IMR-90 (cell line): ENCODE data around the gene CELSR2. TPM values are rescaled to one million over a fixed set of nuclear protein-coding genes. Genes with fewer than 3 reads are reported as not detected.

Experiments
- ATAC-seq: fragments of 200-7000 bp; cut with Tn5 transposase; 2 replicates; pipeline ENCODE4 v1.9.1; 2020; ENCODE audit warnings: low read depth, mild to moderate bottlenecking, moderate library complexity
- BruUV-seq: library from RNA; stranded (reverse); fragments of 400-500 nt; replicated peaks from 2 replicates; lab custom pipeline; 2021; lab: Mats Ljungman, UMichigan
- CTCF ChIA-PET: fragments of 300-600 bp; formaldehyde crosslinking; extraction: SDS; loops from one replicate; lab custom pipeline; 2021; ENCODE audit warnings: antibody characterized with exemption; lab: Yijun Ruan, JAX
- POLR2A ChIA-PET: fragments of 300-600 bp; sonication (Branson Sonifier 250); formaldehyde crosslinking; loops from one replicate; lab custom pipeline; 2022; ENCODE audit warnings: antibody characterized with exemption; ENCODE audit not compliant: unreplicated experiment; lab: Charles Lee
- DNase-seq: peaks from one replicate; pipeline ENCODE4 v3.0.0; 2013
- H2AFZ ChIP-seq: replicated peaks from 2 replicates; pipeline ENCODE3; 2013; ENCODE audit warnings: low read length, mild to moderate bottlenecking; ENCODE audit not compliant: poor library complexity
- H2AK5ac ChIP-seq: 2 replicates; pipeline ENCODE4 v1.6.1; 2013; ENCODE audit warnings: low read depth, low read length, inconsistent platforms
- H2AK9ac ChIP-seq: replicated peaks from 2 replicates; pipeline ENCODE3; 2013; ENCODE audit warnings: mild to moderate bottlenecking, low read depth, low read length, moderate library complexity; ENCODE audit not compliant: poor library complexity
- H2BK120ac ChIP-seq: 2 replicates; pipeline ENCODE4 v1.6.1; 2013; ENCODE audit warnings: low read depth, low read length, inconsistent platforms
- H2BK15ac ChIP-seq: 3 replicates; pipeline ENCODE4 v1.6.1; 2013; ENCODE audit warnings: low read depth, low read length, inconsistent platforms
- H2BK20ac ChIP-seq: 2 replicates; pipeline ENCODE4 v1.6.1; 2013; ENCODE audit warnings: low read depth, mild to moderate bottlenecking, inconsistent platforms, low read length, moderate library complexity
- H2BK5ac ChIP-seq: 2 replicates; pipeline ENCODE4 v1.6.1; 2013; ENCODE audit warnings: mild to moderate bottlenecking, low read depth, low read length, inconsistent platforms; ENCODE audit not compliant: poor library complexity, severe bottlenecking
- H3K14ac ChIP-seq: replicated peaks from 2 replicates; pipeline ENCODE4 v1.6.1; 2013; ENCODE audit warnings: low read depth, low read length, inconsistent platforms
- H3K18ac ChIP-seq: 2 replicates; pipeline ENCODE4 v1.6.1; 2013; ENCODE audit warnings: low read depth, low read length, control low read depth
- H3K23ac ChIP-seq: 2 replicates; pipeline ENCODE4 v1.6.1; 2013; ENCODE audit warnings: low read depth, low read length, inconsistent platforms
- H3K27ac ChIP-seq: 2 replicates; pipeline ENCODE4 v1.5.1; 2013; ENCODE audit warnings: mild to moderate bottlenecking, control low read depth, low read length; ENCODE audit not compliant: insufficient read depth
- H3K27me3 ChIP-seq: 2 replicates; pipeline ENCODE4 v1.6.1; 2013; ENCODE audit warnings: low read length; ENCODE audit not compliant: control insufficient read depth, insufficient read depth
- H3K36me3 ChIP-seq: 2 replicates; pipeline ENCODE4 v1.6.1; 2013; ENCODE audit warnings: low read length, mixed read lengths; ENCODE audit not compliant: control insufficient read depth, insufficient read depth
- H3K4ac ChIP-seq: 2 replicates; pipeline ENCODE4 v1.6.1; 2013; ENCODE audit warnings: low read depth, low read length, inconsistent platforms
- H3K4me1 ChIP-seq: 2 replicates; pipeline ENCODE4 v1.6.1; 2013; ENCODE audit warnings: low read length, mixed read lengths; ENCODE audit not compliant: control insufficient read depth, insufficient read depth
- H3K4me2 ChIP-seq: 2 replicates; pipeline ENCODE4 v1.6.1; 2013; ENCODE audit warnings: low read depth, mild to moderate bottlenecking, control low read depth, low read length, moderate library complexity
- H3K4me3 ChIP-seq: 2 replicates; pipeline ENCODE4 v1.5.1; 2013; ENCODE audit warnings: low read depth, mild to moderate bottlenecking, control low read depth, low read length, moderate library complexity; ENCODE audit not compliant: insufficient read depth
- H3K56ac ChIP-seq: 2 replicates; pipeline ENCODE4 v1.6.1; 2013; ENCODE audit warnings: low read length, inconsistent platforms; ENCODE audit not compliant: insufficient read depth; ENCODE audit errors: extremely low read depth
- H3K79me1 ChIP-seq, 2 experiments: 2 replicates each; pipeline ENCODE4 v1.6.1; 2013; ENCODE audit warnings: low read length in 2 of 2, inconsistent platforms in 1 of 2, low read depth in 1 of 2
- H3K9ac ChIP-seq: 2 replicates; pipeline ENCODE4 v1.6.1; 2013; ENCODE audit warnings: low read depth, low read length, control low read depth
- H3K9me1 ChIP-seq: 2 replicates; pipeline ENCODE4 v1.6.1; 2013; ENCODE audit warnings: low read length, inconsistent platforms; ENCODE audit not compliant: insufficient read depth
- H3K9me3 ChIP-seq: 2 replicates; pipeline ENCODE4 v1.6.1; 2013; ENCODE audit warnings: low read length; ENCODE audit not compliant: control insufficient read depth, insufficient read depth
- H4K20me1 ChIP-seq: 2 replicates; pipeline ENCODE4 v1.6.1; 2013; ENCODE audit warnings: low read length, inconsistent platforms; ENCODE audit not compliant: insufficient read depth
- H4K5ac ChIP-seq: 2 replicates; pipeline ENCODE4 v1.6.1; 2013; ENCODE audit warnings: mild to moderate bottlenecking, low read depth, low read length, control low read depth
- H4K8ac ChIP-seq, 2 experiments: 2 replicates each; pipeline ENCODE4 v1.6.1; 2013; ENCODE audit warnings: low read depth in 2 of 2, low read length in 2 of 2, control low read depth in 1 of 2, inconsistent platforms in 1 of 2
- H4K91ac ChIP-seq: 2 replicates; pipeline ENCODE4 v1.6.1; 2013; ENCODE audit warnings: low read depth, low read length, inconsistent platforms; ENCODE audit not compliant: insufficient read depth
- MAZ ChIP-seq: IDR thresholded peaks from 2 replicates; pipeline ENCODE4 v1.6.1; 2012; ENCODE audit warnings: low read depth, mild to moderate bottlenecking, low read length, improper control_type of control experiment, moderate library complexity, borderline replicate concordance
- NFE2L2 ChIP-seq: fragments of 150-350 bp; IDR thresholded peaks from 2 replicates; pipeline ENCODE4 v1.6.1; 2016; ENCODE audit warnings: low read depth, mild to moderate bottlenecking, low read length
- RFX5 ChIP-seq: IDR thresholded peaks from 2 replicates; pipeline ENCODE4 v1.8.0; 2012; ENCODE audit warnings: low read depth, mild to moderate bottlenecking, low read length, moderate library complexity
- WGBS, 2 experiments: methylation state at CpG; one replicate each; pipeline versions ENCODE4 v1.1.5 to v1.1.7; 2013; ENCODE audit warnings: missing lambda C conversion rate in 2 of 2; ENCODE audit not compliant: insufficient read length in 1 of 2; ENCODE audit errors: extremely low coverage in 2 of 2; 5-methylcytosine and 5-hydroxymethylcytosine counted together
- dilution Hi-C: fragments of 300-500 bp; cut with HindIII; formaldehyde crosslinking; loops from one replicate; pipeline ENCODE4 v1.14.3; 2018; ENCODE audit warnings: low sequenced_read_pairs; ENCODE audit not compliant: unreplicated experiment
- in situ Hi-C: fragments of 300-500 bp; cut with MboI; formaldehyde crosslinking; loops from 3 replicates; pipeline ENCODE4 v1.14.3; 2019; ENCODE audit warnings: low sequenced_read_pairs, inconsistent platforms, mixed read lengths
- intact Hi-C: fragments of 100-400 bp; cut with micrococcal nuclease; formaldehyde crosslinking; loops from 2 replicates; pipeline ENCODE4 v1.10.0; 2022
- polyA plus RNA-seq, 3 experiments: library from polyadenylated mRNA; depleted of rRNA; stranded (reverse); fragments of >200 nt; gene quantifications; 2 replicates each; pipeline ENCODE4 v1.2.3, GENCODE V29; 2012; ENCODE audit warnings: low replicate concordance in 1 of 3
- total RNA-seq: library from RNA; depleted of rRNA; stranded (reverse); fragments of >200 nt; gene quantifications from 2 replicates; pipeline ENCODE4 v1.2.3, GENCODE V29; 2012

The CELSR2 gene
- total and polyA plus RNA-seq, 2 of the 4 experiments (the other 2 are of a cell fraction): 1.3 to 5.3 TPM

DNA sequence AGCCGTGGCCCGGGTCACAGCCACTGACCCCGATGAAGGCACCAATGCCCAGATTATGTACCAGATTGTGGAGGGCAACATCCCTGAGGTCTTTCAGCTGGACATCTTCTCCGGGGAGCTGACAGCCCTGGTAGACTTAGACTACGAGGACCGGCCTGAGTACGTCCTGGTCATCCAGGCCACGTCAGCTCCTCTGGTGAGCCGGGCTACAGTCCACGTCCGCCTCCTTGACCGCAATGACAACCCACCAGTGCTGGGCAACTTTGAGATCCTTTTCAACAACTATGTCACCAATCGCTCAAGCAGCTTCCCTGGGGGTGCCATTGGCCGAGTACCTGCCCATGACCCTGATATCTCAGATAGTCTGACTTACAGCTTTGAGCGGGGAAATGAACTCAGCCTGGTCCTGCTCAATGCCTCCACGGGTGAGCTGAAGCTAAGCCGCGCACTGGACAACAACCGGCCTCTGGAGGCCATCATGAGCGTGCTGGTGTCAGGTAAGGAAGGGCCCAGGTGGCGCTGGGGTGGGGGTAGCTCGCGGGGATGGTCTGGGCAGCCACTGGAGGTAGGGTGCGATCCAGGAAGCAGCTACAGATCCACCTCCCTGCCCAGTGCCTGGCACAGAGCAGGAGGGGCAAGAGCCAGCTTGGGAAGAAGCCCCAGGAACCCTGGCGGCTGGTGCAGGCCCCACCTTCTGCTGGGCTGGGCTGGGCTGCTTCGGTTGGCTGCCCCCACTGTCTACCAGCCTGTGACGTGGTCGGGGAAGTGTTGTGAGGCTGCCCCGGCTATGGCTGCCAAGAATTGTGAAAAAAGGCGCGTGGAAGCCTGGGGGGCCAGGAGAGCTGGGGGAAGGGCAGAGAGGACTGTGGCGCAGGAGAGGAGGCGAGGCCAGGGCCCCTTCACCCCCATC is 3.8 kb downstream of the CELSR2 start:
- H2AFZ ChIP-seq: peak overlapping the region; percentile 89
- H3K79me1 ChIP-seq: 0 out of 4 replicates have a peak, but pooled peaks cover 0 to 8% of the 10 kb centered on the region in 2 experiments
- no peak overlapping the region for H2BK5ac ChIP-seq
- H3K14ac ChIP-seq: 0 out of 2 replicates have a peak overlapping the region, but pooled peaks have one; percentile 82
- no peak overlapping the region for H2AK5ac ChIP-seq
- no TSS peak for BruUV-seq
- intact Hi-C loops (no loop called here), in situ Hi-C loops (no loop called here), dilution Hi-C loops (no loop called here)
- peak overlapping the region; percentile 59; the same call in 1 of the 2 replicates for H3K23ac ChIP-seq
- H3K4ac ChIP-seq: peak overlapping the region; percentile 57
- 95% methylated on average over 20 of the region's 33 CpGs; no CpG with 5 or more reads in 1 of the 2 experiments for WGBS, 2 experiments
- H3K36me3 ChIP-seq: no peaks in the 10 kb centered on the region
- peak overlapping the region; percentile 84 to 87 for H4K8ac ChIP-seq
- peak overlapping the region; percentile 74; the same call in 1 of the 2 replicates for H2BK120ac ChIP-seq
- H3K9ac ChIP-seq: no peak overlapping the region
- POLR2A ChIA-PET: no interaction called here
- 0 out of 2 replicates have a peak overlapping the region, but pooled peaks have one; percentile 12 for H3K27ac ChIP-seq
- no peak overlapping the region; the same call in 1 of the 2 replicates for H3K56ac ChIP-seq
- no peaks in the 10 kb centered on the region; the same call in 1 of the 2 replicates for H3K9me1 ChIP-seq
- 0 out of 2 replicates have a peak overlapping the region, but pooled peaks have one; percentile 34 for H2BK20ac ChIP-seq
- peak overlapping the region; percentile 80 for H4K5ac ChIP-seq
- peaks cover 22% of the 10 kb centered on the region for H3K4me1 ChIP-seq
- peak; percentile 6; the same call in 1 of the 2 replicates for ATAC-seq
- H2BK15ac ChIP-seq: no peak overlapping the region
- H3K4me2 ChIP-seq: no peak overlapping the region
- CTCF ChIA-PET: interaction anchor here (1.2 to 1.3 kb wide), 2 partner anchors 11 to 52 kb away, joined by 3 to 6 read pairs; no protein-coding TSS in a partner anchor
- peak overlapping the region; percentile 34; the same call in 1 of the 2 replicates for H3K18ac ChIP-seq
- no peak for DNase-seq
- H3K9me3 ChIP-seq: no peaks in the 10 kb centered on the region
- H3K4me3 ChIP-seq: no peak overlapping the region
- H4K20me1 ChIP-seq: no peaks in the 10 kb centered on the region
- TF ChIP-seq NFE2L2 (no peak), MAZ (no peak), RFX5 (no peak)
- H2AK9ac ChIP-seq: peak overlapping the region; percentile 95
- H4K91ac ChIP-seq: no peak overlapping the region
- H3K27me3 ChIP-seq: no peaks in the 10 kb centered on the region
